Natural killer cell (primary cell): ENCODE data around the gene SLC38A5. TPM values are rescaled to one million over a fixed set of nuclear protein-coding genes. Genes with fewer than 3 reads are reported as not detected.

Experiments used
- ATAC-seq, 3 donors: fragments of 150-1000 bp in 2 of 3; fragments of 200-7000 bp in 1 of 3; cut with Tn5 transposase; 1 replicate in 1 of 3; 2 replicates in 2 of 3; pipeline ENCODE4 v1.10.0; 2021; ENCODE audit warnings: mild to moderate bottlenecking in 2 of 3, moderate library complexity in 2 of 3
- DNase-seq, 2 donors: peaks; one replicate each; pipeline versions ENCODE4 v3.0.0 to v3.0.0-alpha.2; 2013 to 2021; ENCODE audit warnings: mixed read lengths in 1 of 2
- H3K27ac ChIP-seq: one replicate; pipeline ENCODE4 v1.5.1; 2013; ENCODE audit warnings: mild to moderate bottlenecking, low read length
- H3K27me3 ChIP-seq: one replicate; pipeline ENCODE4 v1.6.1; 2013; ENCODE audit warnings: low read length; ENCODE audit not compliant: control insufficient read depth, insufficient read depth
- H3K36me3 ChIP-seq: one replicate; pipeline ENCODE4 v1.6.1; 2013; ENCODE audit warnings: low read length; ENCODE audit not compliant: control insufficient read depth, insufficient read depth
- H3K4me1 ChIP-seq: one replicate; pipeline ENCODE4 v1.6.1; 2013; ENCODE audit warnings: low read length; ENCODE audit not compliant: control insufficient read depth, insufficient read depth
- H3K4me3 ChIP-seq: one replicate; pipeline ENCODE4 v1.5.1; 2013; ENCODE audit warnings: low read length
- H3K9me3 ChIP-seq: one replicate; pipeline ENCODE4 v1.6.1; 2013; ENCODE audit warnings: low read length; ENCODE audit not compliant: control insufficient read depth, insufficient read depth
- H3K27ac Mint-ChIP-seq, 2 donors: one replicate each; pipeline ENCODE4 v1.8.0; 2022; ENCODE audit warnings: mild to moderate bottlenecking in 2 of 2, mixed read lengths in 2 of 2, moderate library complexity in 1 of 2
- H3K27me3 Mint-ChIP-seq, 2 donors: one replicate each; pipeline ENCODE4 v1.8.0; 2022; ENCODE audit warnings: low read depth in 2 of 2, mixed read lengths in 2 of 2
- H3K36me3 Mint-ChIP-seq: one replicate; pipeline ENCODE4 v1.8.0; 2022; ENCODE audit warnings: mixed read lengths
- H3K4me1 Mint-ChIP-seq, 2 donors: one replicate each; pipeline ENCODE4 v1.8.0; 2022; ENCODE audit warnings: mixed read lengths in 2 of 2
- H3K4me3 Mint-ChIP-seq: one replicate; pipeline ENCODE4 v1.8.0; 2022; ENCODE audit warnings: mild to moderate bottlenecking, moderate library complexity, mixed read lengths
- H3K9me3 Mint-ChIP-seq, 2 donors: one replicate each; pipeline ENCODE4 v1.8.0; 2022; ENCODE audit warnings: mixed read lengths in 2 of 2
- WGBS: methylation state at CpG from one replicate; pipeline ENCODE4 v1.1.7; 2013; ENCODE audit warnings: missing lambda C conversion rate; ENCODE audit not compliant: insufficient coverage; 5-methylcytosine and 5-hydroxymethylcytosine counted together
- intact Hi-C: fragments of 100-400 bp; cut with micrococcal nuclease; formaldehyde crosslinking; loops from one replicate; pipeline ENCODE4 v1.14.2; 2022
- total RNA-seq, 4 donors: library from RNA; stranded (reverse); fragments of 120-200 nt in 1 of 4; gene quantifications; one replicate each; pipeline versions ENCODE4 v1.2.3 to v1.2.4, GENCODE V29; 2013 to 2022
- TF ChIP-seq, protein P1 (sequence below): fragments of 200-600 bp; IDR thresholded peaks from one replicate; pipeline ENCODE4 v1.8.0; 2022; ENCODE audit warnings: antibody characterized with exemption

Gene SLC38A5
- total RNA-seq, 3 donors from 2014 or later (not counting 1 experiment from before 2014, with no cell fraction given): 20.3 to 25.1 (median 24.7) TPM

GRCh38 chrX:48480142-48480541 is 10.1 kb upstream of the SLC38A5 start:
- Histone ChIP-seq H3K36me3 (peaks cover 14% of the 10 kb centered on the region), H3K27me3 (no peaks in the 10 kb centered on the region), H3K4me3 (no peak overlapping the region), H3K27ac (no peak overlapping the region), H3K4me1 (peaks cover 18% of the 10 kb centered on the region), H3K9me3 (no peaks in the 10 kb centered on the region)
- Mint-ChIP-seq H3K4me3 (no peak overlapping the region), H3K36me3 (no peaks in the 10 kb centered on the region), H3K4me1 (peaks cover 14 to 45% of the 10 kb centered on the region in 2 donors), H3K27me3 (no peaks in the 10 kb centered on the region), H3K27ac (peak overlapping the region; percentile 10 to 73), H3K9me3 (no peaks in the 10 kb centered on the region)
- 89% methylated on average over 3 of the region's 3 CpGs for WGBS
- intact Hi-C loops: no loop called here
- no peak for ATAC-seq
- TF ChIP-seq, protein P1, sequence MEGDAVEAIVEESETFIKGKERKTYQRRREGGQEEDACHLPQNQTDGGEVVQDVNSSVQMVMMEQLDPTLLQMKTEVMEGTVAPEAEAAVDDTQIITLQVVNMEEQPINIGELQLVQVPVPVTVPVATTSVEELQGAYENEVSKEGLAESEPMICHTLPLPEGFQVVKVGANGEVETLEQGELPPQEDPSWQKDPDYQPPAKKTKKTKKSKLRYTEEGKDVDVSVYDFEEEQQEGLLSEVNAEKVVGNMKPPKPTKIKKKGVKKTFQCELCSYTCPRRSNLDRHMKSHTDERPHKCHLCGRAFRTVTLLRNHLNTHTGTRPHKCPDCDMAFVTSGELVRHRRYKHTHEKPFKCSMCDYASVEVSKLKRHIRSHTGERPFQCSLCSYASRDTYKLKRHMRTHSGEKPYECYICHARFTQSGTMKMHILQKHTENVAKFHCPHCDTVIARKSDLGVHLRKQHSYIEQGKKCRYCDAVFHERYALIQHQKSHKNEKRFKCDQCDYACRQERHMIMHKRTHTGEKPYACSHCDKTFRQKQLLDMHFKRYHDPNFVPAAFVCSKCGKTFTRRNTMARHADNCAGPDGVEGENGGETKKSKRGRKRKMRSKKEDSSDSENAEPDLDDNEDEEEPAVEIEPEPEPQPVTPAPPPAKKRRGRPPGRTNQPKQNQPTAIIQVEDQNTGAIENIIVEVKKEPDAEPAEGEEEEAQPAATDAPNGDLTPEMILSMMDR: no peak
- DNase-seq: no peak

DNA sequence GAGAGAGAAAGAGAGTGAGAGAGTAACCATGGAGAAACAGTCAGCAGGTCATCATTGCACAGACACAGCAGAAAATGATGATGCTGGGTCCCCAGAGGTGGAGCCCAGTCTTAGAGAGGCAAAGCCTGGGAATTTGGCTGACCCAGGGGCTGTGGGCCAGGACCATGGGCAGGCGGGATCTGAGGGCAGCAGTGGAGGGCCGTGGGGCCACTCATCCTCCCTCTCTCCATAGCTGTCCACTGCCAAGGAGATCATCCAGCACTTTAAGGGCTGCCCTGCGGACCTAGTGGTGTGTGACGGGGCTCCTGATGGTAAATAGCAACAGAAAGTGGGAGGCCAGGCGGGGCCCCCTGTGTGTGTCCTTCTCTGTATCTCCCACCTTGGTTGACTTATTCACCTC is 8.7 kb upstream of the SLC38A5 start:
- no peak for ATAC-seq
- Mint-ChIP-seq H3K36me3 (no peaks in the 10 kb centered on the region), H3K9me3 (no peaks in the 10 kb centered on the region), H3K4me1 (peaks cover 14 to 48% of the 10 kb centered on the region in 2 donors), H3K4me3 (no peak overlapping the region), H3K27ac (peak overlapping the region in 1 of 2 donors; percentile 96), H3K27me3 (no peaks in the 10 kb centered on the region)
- H3K4me3 ChIP-seq: no peak overlapping the region
- no peaks in the 10 kb centered on the region for H3K9me3 ChIP-seq
- H3K4me1 ChIP-seq: peaks cover 18% of the 10 kb centered on the region
- intact Hi-C loops: loop anchor here (5.0 kb wide), 1 partner anchor 43 kb away; the partner anchor contains the start of gene EBP
- no peak for DNase-seq
- no peak overlapping the region for H3K27ac ChIP-seq
- no peaks in the 10 kb centered on the region for H3K27me3 ChIP-seq
- TF ChIP-seq, protein P1: no peak
- WGBS: 100% methylated on average over 3 of the region's 5 CpGs
- H3K36me3 ChIP-seq: peaks cover 14% of the 10 kb centered on the region

DNA sequence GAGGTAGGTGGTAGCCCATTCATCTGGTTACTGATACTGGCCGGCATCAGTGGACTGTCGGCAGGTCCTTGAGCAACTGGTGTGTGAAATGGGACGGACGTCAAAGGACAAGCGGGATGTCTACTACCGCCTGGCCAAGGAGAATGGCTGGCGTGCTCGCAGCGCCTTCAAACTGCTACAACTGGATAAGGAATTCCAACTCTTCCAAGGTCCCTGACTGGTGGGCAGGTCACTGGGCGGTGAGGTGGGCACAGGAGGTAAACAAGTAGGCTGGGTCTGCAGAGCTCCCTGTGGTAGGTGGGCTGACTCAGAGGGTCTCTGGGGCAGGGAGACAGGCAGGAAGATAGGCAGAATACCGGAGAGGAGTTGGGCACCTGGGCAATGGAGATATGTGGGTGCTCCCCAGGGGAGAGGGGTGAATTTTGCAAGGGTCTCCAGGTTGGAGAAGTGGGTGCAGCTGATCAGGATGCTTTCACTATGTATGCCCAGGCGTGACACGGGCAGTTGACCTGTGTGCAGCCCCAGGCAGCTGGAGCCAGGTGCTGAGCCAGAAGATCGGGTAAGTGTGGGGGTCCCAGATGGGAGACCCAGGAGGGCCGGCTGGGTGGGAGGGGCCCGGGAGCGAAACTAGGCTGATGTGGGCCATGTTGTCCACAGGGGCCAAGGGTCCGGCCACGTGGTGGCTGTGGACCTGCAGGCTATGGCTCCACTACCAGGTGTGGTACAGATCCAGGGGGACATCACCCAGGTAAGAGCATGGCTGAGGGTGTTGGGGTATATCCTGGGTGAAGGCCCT is 8.1 kb upstream of the SLC38A5 start:
- no peak overlapping the region for H3K4me3 Mint-ChIP-seq
- H3K9me3 ChIP-seq: no peaks in the 10 kb centered on the region

More for the DNA sequence above, 8.1 kb upstream of the SLC38A5 start:
- Histone ChIP-seq H3K4me3 (no peak overlapping the region), H3K27ac (no peak overlapping the region), H3K4me1 (peaks cover 18% of the 10 kb centered on the region), H3K36me3 (peaks cover 12% of the 10 kb centered on the region), H3K27me3 (no peaks in the 10 kb centered on the region)
- DNase-seq (no peak), ATAC-seq (no peak)
- Mint-ChIP-seq H3K9me3 (no peaks in the 10 kb centered on the region), H3K27me3 (no peaks in the 10 kb centered on the region), H3K27ac (peak overlapping the region; percentile 85 to 96), H3K4me1 (peaks cover 14 to 48% of the 10 kb centered on the region in 2 donors), H3K36me3 (no peaks in the 10 kb centered on the region)
- 96% methylated on average over 16 of the region's 19 CpGs for WGBS
- TF ChIP-seq, protein P1: no peak
- intact Hi-C loops: loop anchor here (2.0 to 5.0 kb wide), 2 partner anchors 44 to 97 kb away; partner anchors contain the start of genes EBP and RBM3
